ENCODE data around the gene SMIM35. TPM values are rescaled to one million over a fixed set of nuclear protein-coding genes. Genes with fewer than 3 reads are reported as not detected.

SMIM35 gene
- total and polyA plus RNA-seq, 2 of the 13 experiments (the other 11 are each of a cell fraction or from before 2014, with no cell fraction given) = not detected

DNA sequence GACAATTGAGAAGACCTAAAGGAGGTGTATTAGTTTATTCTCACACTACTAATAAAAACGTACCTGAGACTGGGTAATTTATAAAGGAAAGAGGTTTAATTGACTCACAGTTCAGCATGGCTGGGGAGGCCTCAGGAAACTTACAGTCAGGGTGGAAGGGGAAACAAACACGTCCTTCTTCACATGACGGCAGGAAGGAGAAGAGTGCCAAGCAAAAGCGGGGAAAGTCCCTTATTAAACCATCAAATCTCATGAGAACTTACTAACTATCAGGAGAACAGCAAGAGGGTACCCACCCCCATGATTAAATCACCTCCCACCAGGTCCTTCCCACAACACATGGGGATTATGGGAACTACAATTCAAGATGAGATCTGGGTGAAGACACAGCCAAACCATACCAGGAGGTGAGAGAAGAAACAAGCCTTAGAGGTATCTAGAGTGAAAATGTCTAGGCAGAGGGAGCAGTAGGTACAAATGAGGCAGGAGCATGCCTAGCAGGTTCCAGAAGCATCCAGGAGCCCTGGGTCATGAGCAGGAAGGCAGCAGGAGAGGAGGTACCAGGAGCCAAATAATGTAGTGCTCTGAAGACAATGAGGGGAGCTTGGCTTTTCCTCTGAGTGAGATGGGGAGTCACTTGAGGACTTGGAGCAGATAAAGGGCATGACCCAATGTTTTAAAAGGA, 69.0 kb downstream of the SMIM35 start:
- BruUV-seq (replicated peaks) = no TSS peak
- Histone ChIP-seq H3K9me3 (ENCODE audit: low read length) (peaks cover 10% of the 10 kb centered on the region; the same call in 1 of the 2 replicates), H3K4me3 (replicated peaks in 1 of 3; ENCODE audit: insufficient read depth in 1 of 3, low read depth in 2 of 3, low read length in 3 of 3) (no peak overlapping the region), H3K27ac (ENCODE audit: extremely low read length, insufficient read depth, low read length) (no peak overlapping the region), H3K36me3 (replicated peaks in 1 of 2; ENCODE audit: control insufficient read depth in 1 of 2, insufficient read depth in 2 of 2, low read length in 2 of 2) (no peaks in the 10 kb centered on the region), H3K4me1 (ENCODE audit: insufficient read depth, low read length) (no peaks in the 10 kb centered on the region), H3K79me2 (ENCODE audit: insufficient read depth, low read length) (no peaks in the 10 kb centered on the region), H3K9ac (ENCODE audit: insufficient read depth, low read depth, low read length) (no peak overlapping the region), H4K20me1 (ENCODE audit: insufficient read depth, low read length) (no peaks in the 10 kb centered on the region), H3K27me3 (ENCODE audit: control insufficient read depth in 1 of 2, insufficient read depth in 2 of 2, low read length in 2 of 2) (peaks cover 2 to 15% of the 10 kb centered on the region in 2 experiments; a peak in 2 of 5 replicates), H3K4me2 (ENCODE audit: low read depth, low read length) (no peak overlapping the region), H2AFZ (ENCODE audit: low read length) (no peak overlapping the region)
- 25% methylated on average over 4 of the region's 4 CpGs for WGBS (ENCODE audit: low lambda C conversion rate)
- intact Hi-C loops (cut with micrococcal nuclease; ENCODE audit: unreplicated experiment) = no loop called here
- in situ Hi-C loops (cut with HindIII; ENCODE audit: extremely low pct_ligation_motif_present, low pct_unique_long_range_greater_than_20kb) = no loop called here
- CTCF ChIA-PET (ENCODE audit: low intra/inter-chr PET ratio, low total read pairs) = no interaction called here
- FAIRE-seq (no peak), ATAC-seq (no peak), DNase-seq (ENCODE audit: low spot score) (no peak)
- POLR2A ChIA-PET = no interaction called here
- TF ChIP-seq HMGXB3 (CRISPR knock-in tag; IDR thresholded peaks at IDR 0.05; ENCODE audit: borderline replicate concordance) = no peak
- TF ChIP-seq RARG (CRISPR knock-in tag; IDR thresholded peaks at IDR 0.05; ENCODE audit: low read depth) = no peak
- TF ChIP-seq, protein P1, sequence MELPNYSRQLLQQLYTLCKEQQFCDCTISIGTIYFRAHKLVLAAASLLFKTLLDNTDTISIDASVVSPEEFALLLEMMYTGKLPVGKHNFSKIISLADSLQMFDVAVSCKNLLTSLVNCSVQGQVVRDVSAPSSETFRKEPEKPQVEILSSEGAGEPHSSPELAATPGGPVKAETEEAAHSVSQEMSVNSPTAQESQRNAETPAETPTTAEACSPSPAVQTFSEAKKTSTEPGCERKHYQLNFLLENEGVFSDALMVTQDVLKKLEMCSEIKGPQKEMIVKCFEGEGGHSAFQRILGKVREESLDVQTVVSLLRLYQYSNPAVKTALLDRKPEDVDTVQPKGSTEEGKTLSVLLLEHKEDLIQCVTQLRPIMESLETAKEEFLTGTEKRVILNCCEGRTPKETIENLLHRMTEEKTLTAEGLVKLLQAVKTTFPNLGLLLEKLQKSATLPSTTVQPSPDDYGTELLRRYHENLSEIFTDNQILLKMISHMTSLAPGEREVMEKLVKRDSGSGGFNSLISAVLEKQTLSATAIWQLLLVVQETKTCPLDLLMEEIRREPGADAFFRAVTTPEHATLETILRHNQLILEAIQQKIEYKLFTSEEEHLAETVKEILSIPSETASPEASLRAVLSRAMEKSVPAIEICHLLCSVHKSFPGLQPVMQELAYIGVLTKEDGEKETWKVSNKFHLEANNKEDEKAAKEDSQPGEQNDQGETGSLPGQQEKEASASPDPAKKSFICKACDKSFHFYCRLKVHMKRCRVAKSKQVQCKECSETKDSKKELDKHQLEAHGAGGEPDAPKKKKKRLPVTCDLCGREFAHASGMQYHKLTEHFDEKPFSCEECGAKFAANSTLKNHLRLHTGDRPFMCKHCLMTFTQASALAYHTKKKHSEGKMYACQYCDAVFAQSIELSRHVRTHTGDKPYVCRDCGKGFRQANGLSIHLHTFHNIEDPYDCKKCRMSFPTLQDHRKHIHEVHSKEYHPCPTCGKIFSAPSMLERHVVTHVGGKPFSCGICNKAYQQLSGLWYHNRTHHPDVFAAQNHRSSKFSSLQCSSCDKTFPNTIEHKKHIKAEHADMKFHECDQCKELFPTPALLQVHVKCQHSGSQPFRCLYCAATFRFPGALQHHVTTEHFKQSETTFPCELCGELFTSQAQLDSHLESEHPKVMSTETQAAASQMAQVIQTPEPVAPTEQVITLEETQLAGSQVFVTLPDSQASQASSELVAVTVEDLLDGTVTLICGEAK (IDR thresholded peaks at IDR 0.05) = no peak
- TF ChIP-seq, protein P1 (CRISPR knock-in tag; IDR thresholded peaks at IDR 0.05) = no peak
- no peak for TF ChIP-seq ZMAT3 (CRISPR knock-in tag; conservative IDR thresholded peaks at IDR 0.05)
- TF ChIP-seq PCBP2 (optimal IDR thresholded peaks at IDR 0.05; ENCODE audit: low read depth, low read length, poor library complexity, severe bottlenecking) = no peak
- TF ChIP-seq PAWR (CRISPR knock-in tag; IDR thresholded peaks at IDR 0.05; ENCODE audit: borderline replicate concordance) = no peak
- TF ChIP-seq ZNF274 (CRISPR knock-in tag; IDR thresholded peaks at IDR 0.05) = no peak
- no peak for TF ChIP-seq MAFK (conservative IDR thresholded peaks at IDR 0.05 in 1 of 2, IDR thresholded peaks at IDR 0.05 in 1 of 2; ENCODE audit: low read length in 2 of 2)
- TF ChIP-seq IRF2 (CRISPR knock-in tag; IDR thresholded peaks at IDR 0.05) = no peak
